Non-pigmented ciliary epithelial cell (primary cell): ENCODE results near the gene DOC2B.
"Not testable (repeated sequence)": the region's sequence is repeated elsewhere in the genome, so short reads cannot be mapped to it uniquely, and the experiment has no call there.

Source experiments
- DNase-seq: peaks from one replicate; pipeline ENCODE4 v3.0.0-alpha.2; 2010; ENCODE audit warnings: low read depth

Gene DOC2B

GRCh38 chr17:189444-189843, 8.0 kb upstream of the DOC2B start:
- DNase-seq = no peak

GRCh38 chr17:187130-187529, 5.7 kb upstream of the DOC2B start:
- no peak for DNase-seq

GRCh38 chr17:185445-186138, 4.1 kb upstream of the DOC2B start:
- DNase-seq = no peak

GRCh38 chr17:183021-183420, 1.6 kb upstream of the DOC2B start:
- DNase-seq = no peak

GRCh38 chr17:182050-182751, 751 bp upstream of the DOC2B start:
- DNase-seq = no peak

GRCh38 chr17:180381-181244, 837 bp downstream of the DOC2B start:
- DNase-seq = no peak

GRCh38 chr17:179781-180380, 1.6 kb downstream of the DOC2B start:
- DNase-seq = no peak

- DNase-seq = no peak
Measured at GRCh38 chr17:179066-179432, 2.4 kb downstream of the DOC2B start.

GRCh38 chr17:178292-179065, 3.0 kb downstream of the DOC2B start:
- DNase-seq = no peak

- DNase-seq = no peak
Measured at GRCh38 chr17:177762-178161, 3.7 kb downstream of the DOC2B start.

- DNase-seq = no peak
Measured at GRCh38 chr17:177155-177554, 4.3 kb downstream of the DOC2B start.

GRCh38 chr17:173166-173911, 8.1 kb downstream of the DOC2B start:
- DNase-seq = no peak

- DNase-seq = no peak
Measured at GRCh38 chr17:172401-172800, 9.0 kb downstream of the DOC2B start.

GRCh38 chr17:171871-172270, 9.6 kb downstream of the DOC2B start:
- DNase-seq = no peak

- no peak for DNase-seq
Measured at GRCh38 chr17:170130-170670, 11.2 kb downstream of the DOC2B start.

GRCh38 chr17:168614-169013, 12.8 kb downstream of the DOC2B start:
- not testable (repeated sequence) for DNase-seq

GRCh38 chr17:165939-166338, 15.5 kb downstream of the DOC2B start:
- DNase-seq = no peak

- no peak for DNase-seq
Measured at GRCh38 chr17:164303-165235, 16.9 kb downstream of the DOC2B start.

GRCh38 chr17:163514-164098, 17.8 kb downstream of the DOC2B start:
- DNase-seq = no peak
